Type B pancreatic cell (in vitro differentiated cells): Measurements from ENCODE around the gene XIAP. TPM values are rescaled to one million over a fixed set of nuclear protein-coding genes. Genes with fewer than 3 reads are reported as not detected.
A peak's percentile ranks its signal among the peaks of the same experiment; 100 is the strongest.
"Not testable (repeated sequence)": the region's sequence is repeated elsewhere in the genome, so short reads cannot be mapped to it uniquely, and the experiment has no call there.

Experiments
- DNase-seq: peaks from one replicate; pipeline ENCODE4 v3.0.0; 2021; ENCODE audit warnings: mixed read lengths; ENCODE audit not compliant: unreplicated experiment; ENCODE audit errors: extremely low spot score
- H3K27ac Mint-ChIP-seq: 2 replicates; pipeline ENCODE4 v1.8.0; 2021; ENCODE audit warnings: mild to moderate bottlenecking, mixed read lengths
- H3K27me3 Mint-ChIP-seq: 2 replicates; pipeline ENCODE4 v1.8.0; 2021; ENCODE audit warnings: mixed read lengths
- H3K36me3 Mint-ChIP-seq: 2 replicates; pipeline ENCODE4 v1.8.0; 2021; ENCODE audit warnings: mixed read lengths
- H3K4me1 Mint-ChIP-seq: one replicate; pipeline ENCODE4 v1.8.0; 2021; ENCODE audit warnings: mixed read lengths; ENCODE audit not compliant: unreplicated experiment
- H3K4me3 Mint-ChIP-seq: 2 replicates; pipeline ENCODE4 v1.8.0; 2021; ENCODE audit warnings: mild to moderate bottlenecking, mixed read lengths
- H3K9me3 Mint-ChIP-seq: 2 replicates; pipeline ENCODE4 v1.8.0; 2021; ENCODE audit warnings: mixed read lengths
- CTCF ChIP-seq: fragments of 200-600 bp; sonication (generic); conservative IDR thresholded peaks from 2 replicates; pipeline ENCODE4 v1.5.0; 2021; ENCODE audit warnings: antibody characterized with exemption, mild to moderate bottlenecking
- total RNA-seq: library from RNA; stranded (reverse); gene quantifications from 2 replicates; pipeline ENCODE4 v1.2.1, GENCODE V29; 2021; ENCODE audit warnings: low replicate concordance

Gene XIAP
- total RNA-seq, 1 donor from 2014 or later: 37.3 TPM

- Mint-ChIP-seq H3K9me3 (peaks cover 4% of the 10 kb centered on the region), H3K4me1 (no peaks in the 10 kb centered on the region), H3K36me3 (no peaks in the 10 kb centered on the region), H3K4me3 (no peak overlapping the region), H3K27ac (no peak overlapping the region), H3K27me3 (no peaks in the 10 kb centered on the region)
- DNase-seq: no peak
- TF ChIP-seq CTCF: no peak
These were observed 36.9 kb upstream of the XIAP start for GRCh38 chrX:123822965-123823364.

GRCh38 chrX:123830309-123830708, 29.5 kb upstream of the XIAP start:
- no peak overlapping the region for H3K27ac Mint-ChIP-seq

GRCh38 chrX:123833387-123833786, 26.5 kb upstream of the XIAP start:
- no peaks in the 10 kb centered on the region for H3K9me3 Mint-ChIP-seq
- peaks cover 7% of the 10 kb centered on the region for H3K4me1 Mint-ChIP-seq
- TF ChIP-seq CTCF: peak; percentile 80
- DNase-seq: no peak
- H3K27me3 Mint-ChIP-seq: no peaks in the 10 kb centered on the region
- no peaks in the 10 kb centered on the region for H3K36me3 Mint-ChIP-seq
- no peak overlapping the region for H3K4me3 Mint-ChIP-seq
- H3K27ac Mint-ChIP-seq: no peak overlapping the region

More at GRCh38 chrX:123830309-123830708, 29.5 kb upstream of the XIAP start:
- Mint-ChIP-seq H3K4me1 (peaks cover 7% of the 10 kb centered on the region), H3K27me3 (no peaks in the 10 kb centered on the region), H3K4me3 (no peak overlapping the region), H3K9me3 (no peaks in the 10 kb centered on the region), H3K36me3 (no peaks in the 10 kb centered on the region)
- no peak for TF ChIP-seq CTCF
- no peak for DNase-seq

- Mint-ChIP-seq H3K4me3 (no peak overlapping the region), H3K27ac (no peak overlapping the region), H3K36me3 (no peaks in the 10 kb centered on the region), H3K4me1 (peaks cover 7% of the 10 kb centered on the region), H3K27me3 (no peaks in the 10 kb centered on the region), H3K9me3 (no peaks in the 10 kb centered on the region)
- no peak for DNase-seq
- no peak for TF ChIP-seq CTCF
These were observed 25.7 kb upstream of the XIAP start for GRCh38 chrX:123834116-123834515.

GRCh38 chrX:123835661-123836371, 24.0 kb upstream of the XIAP start:
- H3K9me3 Mint-ChIP-seq: no peaks in the 10 kb centered on the region
- TF ChIP-seq CTCF: no peak
- no peak overlapping the region for H3K4me3 Mint-ChIP-seq
- H3K27ac Mint-ChIP-seq: no peak overlapping the region
- DNase-seq: no peak
- no peaks in the 10 kb centered on the region for H3K36me3 Mint-ChIP-seq
- peaks cover 4% of the 10 kb centered on the region for H3K4me1 Mint-ChIP-seq
- H3K27me3 Mint-ChIP-seq: no peaks in the 10 kb centered on the region

- DNase-seq, H3K4me3 Mint-ChIP-seq, H3K36me3 Mint-ChIP-seq, H3K27ac Mint-ChIP-seq, H3K9me3 Mint-ChIP-seq, H3K4me1 Mint-ChIP-seq, H3K27me3 Mint-ChIP-seq: not testable (repeated sequence)
These were observed 14.7 kb upstream of the XIAP start for GRCh38 chrX:123845129-123845528.
